ENCODE results near the gene XCL2.
A peak's percentile ranks its signal among the peaks of the same experiment; 100 is the strongest.

XCL2 gene

DNA sequence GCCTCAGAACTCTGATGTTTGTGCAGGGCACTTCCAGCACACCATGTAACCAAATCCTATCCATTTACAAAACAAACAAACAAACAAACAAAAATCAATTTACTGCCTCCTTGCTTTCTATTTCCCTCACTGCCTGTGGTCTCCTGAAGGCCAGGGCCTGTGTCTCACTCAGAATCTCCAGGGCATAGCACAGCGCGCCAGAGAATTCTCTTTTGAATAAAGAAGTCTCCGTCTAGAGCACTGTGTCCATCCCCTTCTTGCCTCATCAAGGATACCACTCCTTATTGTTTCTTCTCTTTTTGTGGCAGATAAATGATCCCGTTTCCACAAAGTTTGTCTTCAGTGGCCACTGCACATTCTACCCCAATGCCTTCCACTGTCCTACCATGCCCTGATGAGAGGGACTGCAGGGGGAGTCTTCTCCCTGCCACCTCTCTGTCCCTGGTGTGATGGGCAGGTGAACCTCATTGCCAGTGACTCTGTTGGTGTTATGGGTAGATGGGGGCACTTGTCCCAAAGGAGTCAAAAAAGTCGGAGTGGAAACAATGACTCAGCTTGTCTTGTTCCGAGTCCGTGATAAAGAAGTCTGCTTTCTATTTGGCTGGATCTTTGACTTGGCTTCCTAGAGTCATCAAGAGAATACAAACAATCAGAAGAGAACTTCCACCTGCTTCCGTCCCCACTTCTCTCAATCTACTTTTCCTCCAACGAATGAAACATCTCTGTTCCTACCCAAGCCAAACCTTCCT, 30.0 kb downstream of the XCL2 start:
- no peak for DNase-seq (ENCODE audit: low read depth)

DNA sequence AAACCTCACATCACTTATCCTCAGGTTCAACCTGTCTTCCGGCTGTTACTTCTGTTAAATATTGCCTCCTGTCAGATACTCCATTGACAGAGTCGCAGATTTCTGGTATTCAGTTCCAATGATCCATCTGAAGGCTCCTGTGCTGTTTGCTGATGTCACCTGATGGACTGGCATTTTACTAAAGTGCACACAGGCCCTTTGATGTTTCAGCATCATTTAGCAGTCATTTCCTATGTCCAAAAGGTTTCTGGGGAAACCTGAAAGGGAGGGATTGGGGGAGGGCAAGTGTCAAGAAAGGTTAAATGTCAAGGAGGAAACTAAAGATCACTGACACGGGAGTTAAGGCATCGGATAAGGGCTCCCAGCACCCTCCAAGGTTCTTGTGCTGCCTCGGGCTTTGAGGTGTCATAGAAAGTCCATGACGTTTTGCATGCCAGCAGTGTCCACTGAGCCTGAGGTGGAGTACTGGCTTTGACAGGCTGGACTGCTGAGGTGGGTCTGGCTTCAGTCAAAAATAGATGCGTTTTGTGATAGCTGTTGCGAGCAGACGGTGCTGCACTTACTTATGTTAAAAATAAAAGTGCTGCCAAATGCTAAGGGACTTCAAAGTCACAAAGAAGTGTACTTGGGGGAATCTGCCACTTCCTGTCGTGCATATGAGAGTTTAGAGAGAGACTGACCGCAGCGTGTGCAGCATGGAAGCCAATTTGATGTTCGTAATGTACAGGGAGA, 30.8 kb downstream of the XCL2 start:
- DNase-seq (ENCODE audit: low read depth): no peak

DNA sequence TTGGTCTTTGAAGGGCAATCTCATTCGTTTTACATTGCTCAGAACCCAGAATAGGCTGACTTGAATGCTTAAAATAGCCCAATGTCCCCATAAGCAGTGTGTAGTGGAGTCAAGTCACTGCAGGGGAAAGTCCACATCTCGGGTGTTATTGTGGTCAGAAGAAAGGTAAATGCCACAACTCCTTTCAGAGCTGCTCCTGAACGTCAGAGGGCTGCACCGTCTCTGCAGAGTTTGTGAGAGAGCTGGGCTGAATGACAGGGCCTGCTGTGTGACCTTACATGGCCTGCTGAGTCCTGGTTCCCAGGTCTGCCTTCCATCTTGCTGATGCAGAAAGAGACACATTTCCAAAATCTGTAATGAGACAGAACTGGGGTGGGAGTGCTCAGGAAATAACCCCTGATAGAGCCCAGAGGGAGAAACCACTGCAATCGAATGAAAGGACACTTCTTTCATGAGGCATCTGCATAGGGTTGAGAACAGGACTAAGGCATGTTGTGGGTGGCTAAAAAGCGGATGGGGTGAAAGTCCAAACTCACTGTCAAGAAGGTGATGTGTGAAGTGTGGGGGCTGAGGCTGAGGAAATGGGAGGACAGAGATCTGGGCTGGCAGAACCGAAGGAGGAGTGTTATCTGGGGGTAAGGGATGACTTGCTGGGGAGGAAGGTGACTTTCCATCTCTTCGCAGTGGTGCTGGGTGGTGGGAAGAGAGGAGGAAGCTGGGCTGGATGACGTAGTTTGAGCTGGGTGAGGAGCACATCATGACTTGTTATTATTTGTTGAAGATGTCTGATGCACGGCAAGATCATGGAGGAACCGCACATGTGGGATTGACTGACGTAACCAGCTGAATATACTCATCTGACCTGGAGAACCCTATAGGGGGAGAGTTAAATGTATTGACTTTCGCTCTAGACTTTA, 33.7 kb downstream of the XCL2 start:
- DNase-seq (ENCODE audit: low read depth): no peak

DNA sequence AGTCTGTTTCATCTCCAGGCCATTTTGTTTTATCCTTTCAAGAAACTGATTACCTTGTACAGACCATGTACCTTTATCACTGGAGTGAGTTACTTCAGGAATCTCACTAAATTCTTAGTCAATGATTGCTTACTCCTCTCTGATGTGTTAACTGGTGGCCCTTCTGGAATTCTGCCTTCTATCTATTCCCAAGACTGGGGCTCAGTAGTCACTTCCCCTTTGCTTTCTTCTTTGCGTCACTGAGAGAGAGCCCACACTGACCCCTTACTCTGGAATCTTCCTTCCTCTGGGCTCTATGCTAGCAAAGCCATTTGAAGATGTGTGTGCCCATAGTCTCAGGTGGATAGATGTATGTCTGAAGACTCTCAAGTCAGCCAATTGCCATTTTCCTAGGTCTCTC, 34.6 kb downstream of the XCL2 start:
- DNase-seq (ENCODE audit: low read depth): no peak

DNA sequence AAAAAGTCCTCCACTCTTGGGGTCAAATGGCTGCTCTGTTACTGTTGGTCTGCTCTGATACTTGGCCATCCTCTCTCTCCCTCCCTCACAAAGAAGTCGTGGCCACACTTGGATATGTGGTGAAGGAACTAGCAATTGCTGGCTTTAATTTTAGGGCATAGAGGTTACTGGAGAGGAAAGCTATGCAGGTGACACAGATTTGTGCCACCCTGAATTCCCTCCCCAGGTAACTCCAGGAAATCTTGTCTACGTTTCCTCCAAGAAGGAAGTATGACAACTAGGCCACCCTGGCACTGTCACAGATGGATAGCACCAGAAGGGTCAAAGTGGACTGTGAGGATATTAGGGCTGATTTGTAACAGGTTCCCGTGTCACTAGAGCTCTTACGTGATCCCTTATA, 36.0 kb downstream of the XCL2 start:
- no peak for DNase-seq (ENCODE audit: low read depth)

DNA sequence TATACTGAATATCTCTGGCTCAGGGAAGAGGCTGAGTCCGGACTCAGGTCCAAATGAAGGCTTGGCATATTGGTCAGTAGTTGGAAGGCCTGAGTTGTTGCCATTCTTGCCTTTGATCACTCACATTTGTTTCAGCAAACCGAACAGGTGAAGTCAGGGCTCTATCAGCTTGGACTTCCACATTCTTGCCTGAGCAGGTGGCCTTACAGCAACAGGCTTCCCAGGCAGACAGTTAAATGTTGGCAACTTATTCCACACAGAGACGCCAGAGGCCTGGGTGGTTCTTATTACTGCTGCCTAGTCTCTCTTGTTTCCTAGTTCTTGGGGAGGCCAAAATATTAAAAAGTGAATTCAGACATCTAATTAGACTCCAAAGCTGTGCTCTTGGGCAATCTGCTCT, 36.6 kb downstream of the XCL2 start:
- DNase-seq (ENCODE audit: low read depth): no peak

DNA sequence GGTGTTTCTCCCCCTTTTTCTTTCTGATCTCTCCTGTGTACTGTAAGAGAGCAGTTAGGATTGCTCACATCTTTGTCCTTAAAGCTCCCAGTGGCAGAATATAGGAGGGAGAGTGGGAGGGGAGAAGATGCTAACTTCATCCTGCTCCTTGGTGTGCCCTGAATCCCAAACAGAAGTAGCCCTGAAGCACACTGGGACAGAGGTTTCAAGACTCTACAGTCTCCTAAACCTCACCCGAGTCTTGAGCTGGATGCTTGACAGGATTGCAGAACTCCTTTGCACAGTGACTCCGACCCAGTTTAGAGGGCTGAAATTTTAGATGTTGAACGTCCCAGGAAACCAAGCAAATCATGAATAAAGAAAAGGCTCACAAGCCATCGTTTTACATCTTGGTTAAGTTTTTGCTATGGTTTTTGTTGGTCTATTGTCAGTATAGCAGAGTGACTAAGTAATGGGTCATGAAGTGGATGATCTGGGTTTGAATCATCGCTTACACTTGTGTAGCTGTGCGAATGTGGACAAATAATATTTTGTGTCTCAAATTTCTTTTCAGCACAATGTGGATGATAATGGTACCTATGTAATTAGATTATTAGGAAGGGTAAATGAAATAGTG, 37.5 kb downstream of the XCL2 start:
- peak; percentile 57 for DNase-seq (ENCODE audit: low read depth)

DNA sequence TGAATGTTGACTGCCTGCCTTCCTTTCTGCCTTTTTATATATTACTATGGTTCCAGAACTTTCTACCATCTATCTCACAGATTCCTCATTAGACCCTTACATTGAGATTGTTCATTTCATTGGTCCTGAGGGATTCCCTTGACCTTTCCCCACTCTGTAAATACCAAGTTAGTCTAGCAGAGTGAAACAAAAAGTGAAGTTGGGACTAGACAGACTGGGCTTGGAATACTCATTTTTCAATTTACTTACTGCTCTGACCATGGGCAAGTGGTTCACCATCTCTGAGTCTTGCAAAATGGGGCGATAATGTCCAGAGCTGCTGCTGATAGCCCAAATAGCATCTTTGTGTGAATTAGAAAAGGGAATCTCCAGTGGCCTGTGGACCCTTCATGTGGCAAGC, 38.8 kb downstream of the XCL2 start:
- no peak for DNase-seq (ENCODE audit: low read depth)

DNA sequence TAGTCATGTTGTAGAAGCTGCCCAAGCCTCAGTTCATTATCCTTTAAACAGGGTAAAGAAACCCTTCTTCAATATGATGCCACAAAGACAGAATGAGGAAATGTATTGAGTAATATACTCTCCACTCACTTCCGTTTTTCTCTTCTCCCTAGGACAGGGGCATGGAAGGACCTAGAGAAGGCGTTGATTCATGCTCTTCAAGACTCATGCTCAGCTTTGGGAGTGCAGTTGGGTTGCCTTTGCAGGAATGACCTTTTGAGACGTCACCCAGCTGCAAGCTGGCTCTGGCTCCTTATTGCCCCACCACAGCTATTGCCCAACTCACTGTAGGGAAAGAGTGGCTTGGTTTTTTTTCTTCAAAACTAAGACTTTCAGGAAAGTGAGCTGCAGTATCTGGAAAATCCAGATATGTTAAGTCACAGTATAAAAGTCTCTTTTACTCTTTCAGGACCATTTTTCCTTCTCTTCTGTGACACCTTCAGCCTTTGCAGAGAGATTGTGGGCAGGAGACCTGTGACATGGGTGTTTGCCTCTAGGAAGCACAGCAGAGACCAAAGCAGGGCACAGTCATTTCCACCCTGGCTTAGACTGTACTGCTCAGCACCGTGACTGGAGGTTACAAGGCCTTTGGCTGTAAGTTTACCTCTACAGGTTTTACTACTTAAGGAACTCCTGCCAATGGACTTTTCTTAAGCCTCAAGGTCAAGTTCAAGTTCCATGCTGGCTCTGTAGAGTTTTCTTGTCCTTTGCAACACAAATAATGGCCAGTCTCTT, 39.5 kb downstream of the XCL2 start:
- peak; percentile 54 for DNase-seq (ENCODE audit: low read depth)

DNA sequence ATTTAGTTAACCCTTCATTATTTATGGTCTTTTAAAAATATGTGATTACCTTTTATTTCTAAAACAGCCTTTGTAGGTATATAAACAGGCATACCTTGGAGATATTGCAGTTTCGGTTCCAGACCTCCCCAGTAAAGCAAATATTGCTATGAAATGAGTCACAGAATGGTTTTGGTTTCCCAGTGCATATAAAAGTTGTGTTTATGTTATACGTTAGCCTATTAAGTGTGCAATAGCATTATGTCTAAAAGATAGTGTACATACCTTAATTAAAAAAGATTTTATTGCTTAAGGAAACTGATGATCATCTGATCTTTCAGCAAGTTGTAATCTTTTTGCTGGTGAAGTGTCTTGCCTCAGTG, 44.1 kb downstream of the XCL2 start:
- DNase-seq (ENCODE audit: low read depth): no peak

DNA sequence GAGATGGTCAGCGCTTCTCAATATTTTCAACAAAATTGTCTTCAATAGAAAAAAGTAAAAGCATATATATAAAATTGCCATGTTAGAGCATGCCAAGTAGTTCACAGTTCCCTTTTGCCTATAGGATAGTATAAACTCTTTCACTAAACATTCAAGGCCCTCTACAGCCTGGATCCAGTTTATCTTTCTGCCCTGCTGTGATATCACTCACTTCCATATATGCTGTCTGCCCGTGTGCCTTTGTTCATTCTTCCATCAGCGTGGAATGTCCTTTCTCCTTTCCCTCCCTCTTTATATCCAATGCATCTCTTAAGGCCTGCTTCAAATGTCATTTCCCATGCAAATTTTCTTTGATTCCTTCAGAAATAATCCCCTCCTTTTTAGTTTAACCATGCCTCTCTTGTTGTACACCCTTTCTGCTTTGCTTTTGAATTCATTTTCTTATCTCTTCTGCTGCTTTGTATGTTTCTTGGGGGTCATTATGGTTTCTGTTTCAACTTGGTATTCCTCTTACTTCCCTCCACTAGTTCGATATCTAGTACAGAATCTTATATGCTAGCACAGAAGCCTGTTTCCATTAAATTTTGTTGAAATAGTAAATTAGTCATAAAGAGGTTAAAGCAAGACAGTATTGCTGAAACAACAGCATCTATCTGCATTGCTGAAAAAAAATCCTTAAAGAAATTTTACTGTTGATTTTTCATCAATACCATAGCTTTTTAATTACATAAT, 44.7 kb downstream of the XCL2 start:
- no peak for DNase-seq (ENCODE audit: low read depth)

DNA sequence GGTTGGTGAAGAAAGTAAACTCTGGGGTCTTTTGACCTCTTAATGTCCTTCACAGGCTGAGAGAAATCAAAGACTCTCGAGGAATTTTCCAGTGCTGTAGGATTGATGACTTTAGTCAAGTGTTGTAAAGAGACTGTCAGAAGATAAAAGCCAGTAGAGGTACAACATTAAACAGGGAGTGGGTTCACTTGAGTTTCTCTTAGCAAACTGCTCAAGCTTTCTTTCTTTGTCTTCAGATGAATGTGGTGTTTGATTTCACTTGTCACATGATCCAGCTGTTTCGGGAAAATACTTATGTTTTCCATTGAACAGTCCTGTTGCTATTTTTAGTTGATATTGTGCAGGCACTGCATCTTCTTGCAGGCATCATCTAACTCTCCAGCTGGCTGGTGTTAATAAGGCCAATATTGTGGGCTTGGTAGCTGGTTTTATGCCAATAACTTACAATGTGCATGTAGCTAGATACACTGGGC, 45.6 kb downstream of the XCL2 start:
- DNase-seq (ENCODE audit: low read depth): no peak

DNA sequence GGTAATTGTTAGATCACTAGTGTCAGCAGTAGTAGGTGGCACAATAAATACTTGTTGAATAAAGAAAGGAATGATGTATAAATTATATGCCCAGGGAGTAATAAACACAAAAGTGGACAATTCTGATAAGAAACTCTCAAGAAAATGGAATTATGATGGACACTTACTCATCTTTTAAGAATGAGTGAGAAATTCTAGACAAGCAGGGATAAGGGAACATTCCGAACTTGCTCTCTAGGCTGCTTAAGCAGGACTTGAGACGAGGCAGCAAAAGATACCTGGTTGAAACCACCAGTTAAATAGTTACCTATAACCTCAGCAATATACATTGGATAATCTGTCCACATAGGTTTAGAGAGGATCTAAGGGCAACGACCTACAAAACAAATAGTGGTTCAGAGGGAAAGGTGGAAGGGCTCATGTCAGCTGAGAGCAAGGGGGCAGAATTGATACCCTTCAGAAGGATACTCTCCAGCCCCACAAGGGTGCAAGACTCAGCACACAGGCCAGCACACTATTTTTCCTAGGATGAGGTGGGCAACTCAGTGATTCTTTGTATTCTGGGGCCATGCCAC, 46.3 kb downstream of the XCL2 start:
- DNase-seq (ENCODE audit: low read depth): no peak

DNA sequence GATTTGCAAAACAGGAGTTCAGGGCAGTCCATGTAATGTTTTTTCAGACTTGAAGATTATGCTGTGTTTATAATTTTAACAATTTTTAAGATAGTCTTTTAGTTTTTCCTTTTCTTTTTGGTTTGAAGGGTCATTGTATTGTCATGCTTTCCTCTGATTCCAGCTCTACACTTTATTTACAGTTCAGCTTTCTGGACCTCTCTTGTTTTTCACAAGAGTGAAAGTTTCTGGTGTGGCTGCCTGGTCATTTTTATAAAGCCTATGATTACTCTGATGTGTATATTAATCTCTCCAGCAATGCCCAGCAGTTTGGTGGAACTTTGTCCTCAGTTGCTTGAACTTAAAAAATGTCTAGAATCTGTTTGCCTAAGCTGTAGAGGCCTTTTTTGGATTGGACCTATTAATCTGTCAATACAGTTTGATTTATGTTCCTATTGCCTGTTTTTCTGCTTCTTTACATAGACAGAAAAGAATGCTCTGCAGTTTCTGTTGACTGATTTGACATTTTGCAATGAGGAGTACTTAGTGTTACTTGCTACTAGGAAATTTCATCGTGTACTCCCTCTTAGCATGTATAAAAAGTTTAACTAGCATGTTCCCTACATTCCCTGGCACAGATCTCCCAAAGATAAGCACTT, 52.2 kb downstream of the XCL2 start:
- no peak for DNase-seq (ENCODE audit: low read depth)
